ENCODE data around the gene SHOC2.

The SHOC2 gene

DNA sequence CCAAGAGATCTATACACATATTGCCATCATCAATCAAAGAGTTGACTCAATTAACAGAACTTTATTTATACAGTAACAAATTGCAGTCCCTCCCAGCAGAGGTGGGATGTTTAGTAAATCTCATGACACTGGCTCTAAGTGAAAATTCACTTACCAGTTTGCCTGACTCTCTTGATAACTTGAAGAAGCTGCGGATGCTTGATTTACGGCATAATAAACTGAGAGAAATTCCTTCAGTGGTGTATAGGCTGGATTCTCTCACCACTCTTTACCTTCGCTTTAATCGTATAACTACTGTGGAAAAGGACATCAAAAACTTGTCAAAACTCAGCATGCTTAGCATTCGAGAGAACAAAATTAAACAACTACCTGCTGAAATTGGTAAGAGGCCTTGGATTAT, 45.3 kb downstream of the SHOC2 start:
- no peak for DNase-seq (ENCODE audit: low spot score)
- TF ChIP-seq CTCF (IDR thresholded peaks at IDR 0.05) = no peak
- H3K27ac ChIP-seq = no peak overlapping the region
- no peak overlapping the region for H3K4me3 ChIP-seq

- TF ChIP-seq CTCF (IDR thresholded peaks at IDR 0.05) = no peak
- no peak for DNase-seq (ENCODE audit: low spot score)
- H3K27ac ChIP-seq = no peak overlapping the region
- H3K4me3 ChIP-seq = no peak overlapping the region
Measured at GRCh38 chr10:110965216-110965615, 45.8 kb downstream of the SHOC2 start.

GRCh38 chr10:110966146-110966545, 46.7 kb downstream of the SHOC2 start:
- Histone ChIP-seq H3K27ac (no peak overlapping the region), H3K4me3 (no peak overlapping the region)
- no peak for TF ChIP-seq CTCF (IDR thresholded peaks at IDR 0.05)
- no peak for DNase-seq (ENCODE audit: low spot score)

DNA sequence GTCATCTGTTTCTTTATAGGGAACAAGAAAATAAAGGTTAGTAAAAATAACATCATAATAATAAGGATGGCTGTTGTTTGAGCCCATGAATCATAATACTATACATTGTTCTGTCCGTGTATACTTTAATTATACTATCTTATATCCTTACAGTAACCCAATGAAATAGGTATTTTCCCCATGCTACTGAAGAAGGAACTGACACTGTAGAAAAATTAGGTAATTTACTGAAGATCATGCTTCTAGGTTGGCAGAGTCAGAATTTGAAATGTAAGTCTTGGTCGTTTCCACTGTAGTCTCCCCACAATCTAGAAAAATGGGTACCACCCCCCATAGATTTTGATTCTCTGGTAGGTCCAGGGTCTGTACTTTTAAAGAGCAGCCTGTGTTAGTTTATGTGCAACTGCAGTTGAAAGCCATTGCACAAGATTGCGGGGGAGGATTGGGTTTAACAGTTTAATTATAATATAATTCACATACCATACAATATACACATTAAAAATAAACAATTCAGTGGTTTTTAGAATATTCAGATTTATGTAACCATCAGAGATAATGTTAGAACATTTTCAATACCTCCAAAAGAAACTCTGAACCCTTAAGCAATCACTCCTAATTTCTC, 47.7 kb downstream of the SHOC2 start:
- DNase-seq (ENCODE audit: low spot score) = no peak
- Histone ChIP-seq H3K4me3 (no peak overlapping the region), H3K27ac (no peak overlapping the region)
- TF ChIP-seq CTCF (IDR thresholded peaks at IDR 0.05) = no peak

DNA sequence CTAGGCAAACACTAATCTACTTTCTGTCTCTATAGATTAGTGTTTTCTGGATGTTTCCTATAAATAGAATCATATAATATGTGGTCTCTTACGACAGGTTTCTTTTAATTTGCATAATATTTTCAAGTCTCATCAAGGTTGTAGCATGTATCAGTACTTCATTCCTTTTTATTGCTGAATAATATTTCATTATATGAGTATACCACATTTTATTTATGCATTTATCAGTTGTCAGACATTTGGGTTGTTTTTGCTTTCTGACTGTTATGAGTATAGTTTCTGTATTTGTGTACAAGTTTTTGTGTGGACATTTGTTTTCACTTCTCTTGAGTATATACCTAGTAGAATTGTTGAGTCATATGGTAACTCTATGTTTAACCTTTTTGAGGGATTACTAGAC, 48.2 kb downstream of the SHOC2 start:
- TF ChIP-seq CTCF (IDR thresholded peaks at IDR 0.05) = no peak
- no peak overlapping the region for H3K4me3 ChIP-seq
- DNase-seq (ENCODE audit: low spot score) = no peak
- no peak overlapping the region for H3K27ac ChIP-seq

DNA sequence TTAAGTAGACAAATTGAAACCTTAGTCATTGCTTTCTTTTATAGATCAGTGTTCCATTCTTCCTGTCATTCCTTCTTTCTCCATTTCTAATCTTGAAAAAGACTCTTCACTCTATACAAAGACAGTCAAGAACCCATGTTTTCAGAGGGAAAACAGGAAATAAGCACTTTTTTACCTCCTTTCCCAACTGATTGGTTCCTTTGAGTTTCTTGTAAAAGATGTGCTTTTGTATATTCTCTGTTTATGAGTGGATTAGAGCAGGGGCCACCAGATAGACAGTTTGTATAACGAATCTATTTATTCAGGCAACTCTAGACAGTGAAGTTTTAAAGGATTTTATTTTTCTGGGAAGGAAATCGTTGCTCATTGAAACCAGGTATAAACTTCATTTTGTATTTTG, 49.8 kb downstream of the SHOC2 start:
- no peak for DNase-seq (ENCODE audit: low spot score)
- H3K27ac ChIP-seq = no peak overlapping the region
- H3K4me3 ChIP-seq = no peak overlapping the region
- TF ChIP-seq CTCF (IDR thresholded peaks at IDR 0.05) = no peak

- Histone ChIP-seq H3K27ac (no peak overlapping the region), H3K4me3 (no peak overlapping the region)
- no peak for DNase-seq (ENCODE audit: low spot score)
- TF ChIP-seq CTCF (IDR thresholded peaks at IDR 0.05) = no peak
Measured at GRCh38 chr10:110971638-110972037, 52.2 kb downstream of the SHOC2 start.

Measured in coronary artery (tissue), 2 donors.